ENCODE measurements around the gene ROR2.

- TF ChIP-seq POLR2AphosphoS5 (IDR thresholded peaks at IDR 0.05; ENCODE audit: borderline replicate concordance, low read depth, low read length) (no peak), EZH2 (IDR thresholded peaks at IDR 0.05) (no peak), FOXP2 (optimal IDR thresholded peaks at IDR 0.05; ENCODE audit: control extremely low read depth, extremely low read length, insufficient read depth) (no peak)
Measured at GRCh38 chr9:91682806-91683205, 267.2 kb downstream of the ROR2 start.

Data from SK-N-MC (cell line).